EH (cell line): ENCODE results near the gene MYMX.

ENCODE experiments used
- DNase-seq: peaks from one replicate; pipeline ENCODE4 v3.0.0-alpha.2; 2015; ENCODE audit warnings: low read depth

MYMX gene

GRCh38 chr6:44232676-44233566, 16.2 kb downstream of the MYMX start:
- no peak for DNase-seq

- DNase-seq: no peak
Measured at GRCh38 chr6:44233567-44234100, 16.9 kb downstream of the MYMX start.

GRCh38 chr6:44234101-44235025, 17.6 kb downstream of the MYMX start:
- peak; percentile 80 for DNase-seq

GRCh38 chr6:44235269-44235668, 18.5 kb downstream of the MYMX start:
- no peak for DNase-seq

GRCh38 chr6:44235891-44236516, 19.3 kb downstream of the MYMX start:
- no peak for DNase-seq

- DNase-seq: peak; percentile 99
Measured at GRCh38 chr6:44237021-44237812, 20.5 kb downstream of the MYMX start.

- DNase-seq: peak; percentile 74
Measured at GRCh38 chr6:44237813-44238433, 21.2 kb downstream of the MYMX start.

GRCh38 chr6:44238687-44239350, 22.1 kb downstream of the MYMX start:
- no peak for DNase-seq

GRCh38 chr6:44243345-44243744, 26.6 kb downstream of the MYMX start:
- DNase-seq: no peak

- DNase-seq: no peak
Measured at GRCh38 chr6:44245391-44245911, 28.7 kb downstream of the MYMX start.

- peak; percentile 80 for DNase-seq
Measured at GRCh38 chr6:44245912-44246662, 29.4 kb downstream of the MYMX start.

- DNase-seq: peak; percentile 97
Measured at GRCh38 chr6:44246663-44247337, 30.1 kb downstream of the MYMX start, which contains the start of gene HSP90AB1. HSP90AB1 (plus strand) TSS chr6:44247101; CDS start chr6:44248630, 1,529 bp downstream.

GRCh38 chr6:44247338-44248302, 30.9 kb downstream of the MYMX start:
- peak; percentile 66 for DNase-seq

GRCh38 chr6:44248579-44248978, 31.9 kb downstream of the MYMX start:
- no peak for DNase-seq

- no peak for DNase-seq
Measured at GRCh38 chr6:44249082-44249748, 32.5 kb downstream of the MYMX start.

- no peak for DNase-seq
Measured at GRCh38 chr6:44250067-44250717, 33.5 kb downstream of the MYMX start.
